PC-3 (cell line): ENCODE results near the gene CASP10. TPM values are rescaled to one million over a fixed set of nuclear protein-coding genes. Genes with fewer than 3 reads are reported as not detected.

ENCODE experiments used
- ATAC-seq: fragments of 200-7000 bp; cut with Tn5 transposase; 2 replicates; pipeline ENCODE4 v1.9.1; 2020; ENCODE audit warnings: mild to moderate bottlenecking, moderate library complexity
- BruUV-seq: library from RNA; stranded (reverse); fragments of 400-500 nt; replicated peaks from 2 replicates; lab custom pipeline; 2021; lab: Mats Ljungman, UMichigan
- CTCF ChIA-PET: fragments of 300-600 bp; sonication (Branson Sonifier 250); formaldehyde crosslinking; loops from one replicate; lab custom pipeline; 2022; ENCODE audit warnings: antibody characterized with exemption; lab: Charles Lee
- POLR2A ChIA-PET: fragments of 300-600 bp; sonication (Branson Sonifier 250); formaldehyde crosslinking; loops from one replicate; lab custom pipeline; 2022; ENCODE audit warnings: antibody characterized with exemption; ENCODE audit not compliant: unreplicated experiment; lab: Charles Lee
- DNase-seq: peaks from one replicate; pipeline ENCODE4 v3.0.0-alpha.2; 2015
- H2AFZ ChIP-seq: fragments of 300-600 bp; sonication (generic); 2 replicates; pipeline ENCODE4 v1.6.0; 2016; ENCODE audit warnings: antibody characterized with exemption, low read length
- H3F3A ChIP-seq: fragments of 300-600 bp; sonication (generic); one replicate; pipeline ENCODE4 v1.6.0; 2017; ENCODE audit warnings: antibody characterized with exemption, low read length, control low read depth, mild to moderate bottlenecking; ENCODE audit not compliant: unreplicated experiment
- H3K27ac ChIP-seq: fragments of 300-600 bp; sonication (generic); 2 replicates; pipeline ENCODE4 v1.5.1; 2016; ENCODE audit warnings: mild to moderate bottlenecking, low read length
- H3K27me3 ChIP-seq: fragments of 300-600 bp; sonication (generic); 2 replicates; pipeline ENCODE4 v1.6.1; 2016; ENCODE audit warnings: low read length, mixed read lengths
- H3K36me3 ChIP-seq: fragments of 300-600 bp; sonication (generic); 2 replicates; pipeline ENCODE4 v1.6.1; 2016; ENCODE audit warnings: low read depth, mixed run types, low read length, mixed read lengths
- H3K4me1 ChIP-seq: fragments of 300-600 bp; sonication (generic); 2 replicates; pipeline ENCODE4 v1.5.1; 2016; ENCODE audit warnings: low read length; ENCODE audit not compliant: insufficient read depth
- H3K4me2 ChIP-seq: fragments of 300-600 bp; sonication (generic); 2 replicates; pipeline ENCODE4 v1.6.0; 2016; ENCODE audit warnings: low read length
- H3K4me3 ChIP-seq: fragments of 300-600 bp; sonication (generic); 2 replicates; pipeline ENCODE4 v1.5.1; 2016; ENCODE audit warnings: mild to moderate bottlenecking, low read length, mixed read lengths
- H3K79me2 ChIP-seq: fragments of 300-600 bp; sonication (generic); 2 replicates; pipeline ENCODE4 v1.6.1; 2017; ENCODE audit warnings: low read length, mixed read lengths
- H3K9ac ChIP-seq: fragments of 300-600 bp; sonication (generic); 2 replicates; pipeline ENCODE4 v1.6.0; 2016; ENCODE audit warnings: mild to moderate bottlenecking, low read length
- H3K9me2 ChIP-seq: fragments of 300-600 bp; sonication (generic); replicated peaks from 2 replicates; pipeline ENCODE4 v1.6.1; 2016; ENCODE audit warnings: mixed run types, low read length, mixed read lengths
- H3K9me3 ChIP-seq: fragments of 300-600 bp; sonication (generic); 2 replicates; pipeline ENCODE4 v1.6.1; 2016; ENCODE audit warnings: low read length, mixed read lengths
- H4K20me1 ChIP-seq: fragments of 300-600 bp; sonication (generic); 2 replicates; pipeline ENCODE4 v1.6.1; 2016; ENCODE audit warnings: low read length, mixed read lengths
- EZH2 ChIP-seq: fragments of 300-600 bp; sonication (generic); IDR thresholded peaks from one replicate; pipeline ENCODE4 v1.6.1; 2017; ENCODE audit warnings: antibody characterized with exemption, mild to moderate bottlenecking, low read length; ENCODE audit not compliant: unreplicated experiment
- EZH2phosphoT487 ChIP-seq: fragments of 300-600 bp; sonication (generic); IDR thresholded peaks from 2 replicates; pipeline ENCODE4 v1.6.1; 2018; ENCODE audit warnings: mild to moderate bottlenecking, antibody characterized with exemption, low read length, borderline replicate concordance
- intact Hi-C: fragments of 100-400 bp; cut with micrococcal nuclease; formaldehyde crosslinking; loops from 2 replicates; pipeline ENCODE4 v1.9.0; 2023
- total RNA-seq: library from RNA; depleted of rRNA; stranded (reverse); fragments of >200 nt; gene quantifications from 2 replicates; pipeline ENCODE4 v1.2.3, GENCODE V29; 2014
- TF ChIP-seq, protein P1 (sequence below): fragments of 300-600 bp; sonication (generic); conservative IDR thresholded peaks from 2 replicates; pipeline ENCODE4 v1.5.1; 2017; ENCODE audit warnings: antibody characterized with exemption, low read depth, mild to moderate bottlenecking, low read length

Gene CASP10
- total RNA-seq, 1 experiment from 2014 or later, result 4.2 TPM

DNA sequence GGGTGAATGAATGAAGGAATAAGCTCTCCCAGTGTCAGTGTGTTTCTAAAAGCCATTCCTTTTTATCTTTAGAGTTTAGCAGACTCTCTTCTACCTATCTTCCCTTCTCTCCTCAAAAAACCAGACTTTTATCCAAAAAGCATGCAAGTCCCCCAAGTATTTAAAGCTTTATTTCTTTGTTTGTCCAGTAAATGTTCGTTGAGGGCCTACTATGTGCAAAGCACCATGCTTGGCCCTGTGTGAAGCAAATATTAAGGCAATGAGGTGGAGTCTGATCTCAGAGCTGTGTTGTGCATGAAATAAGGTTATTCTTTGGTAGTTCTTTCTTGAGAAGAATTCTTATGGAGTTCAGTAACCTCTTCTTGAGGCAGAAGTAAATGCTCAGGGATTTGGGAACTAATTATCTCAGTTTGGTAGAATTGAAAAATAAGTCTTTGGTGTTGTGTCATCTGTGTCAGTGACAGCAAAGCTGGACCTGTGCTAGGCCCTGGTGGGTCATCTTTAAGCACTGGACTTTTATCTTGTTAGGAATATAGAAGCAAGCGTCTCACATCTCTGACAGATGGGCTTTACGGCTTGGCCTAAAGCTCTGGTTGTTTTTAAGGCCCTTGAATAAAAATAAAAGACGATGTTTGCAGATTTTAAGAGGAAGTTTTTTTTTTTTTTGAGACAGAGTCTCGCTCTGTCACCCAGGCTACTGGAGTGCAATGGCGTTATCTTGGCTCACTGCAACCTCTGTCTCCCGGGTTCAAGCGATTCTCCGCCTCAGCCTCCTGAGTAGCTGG is 28.1 kb upstream of the CASP10 start:
- no peak for DNase-seq
- intact Hi-C loops, result loop anchor here (5.0 to 10.0 kb wide), 2 partner anchors 190 to 248 kb away; partner anchors contain the start of gene ORC2
- no peaks in the 10 kb centered on the region for H3K27me3 ChIP-seq
- no peak overlapping the region for H3K27ac ChIP-seq
- no peaks in the 10 kb centered on the region for H3K9me2 ChIP-seq
- no peak overlapping the region for H2AFZ ChIP-seq
- H3F3A ChIP-seq, result peaks cover 16% of the 10 kb centered on the region
- no peaks in the 10 kb centered on the region for H4K20me1 ChIP-seq
- no peak overlapping the region for H3K4me3 ChIP-seq
- H3K9me3 ChIP-seq, result no peaks in the 10 kb centered on the region
- peaks cover 37% of the 10 kb centered on the region for H3K4me1 ChIP-seq
- no peak for TF ChIP-seq EZH2phosphoT487
- no peak overlapping the region for H3K4me2 ChIP-seq
- H3K79me2 ChIP-seq, result peaks cover 12% of the 10 kb centered on the region
- POLR2A ChIA-PET, result no interaction called here
- peaks cover 7% of the 10 kb centered on the region for H3K36me3 ChIP-seq
- no peak for ATAC-seq
- CTCF ChIA-PET, result no interaction called here
- no TSS peak for BruUV-seq
- H3K9ac ChIP-seq, result no peak overlapping the region

DNA sequence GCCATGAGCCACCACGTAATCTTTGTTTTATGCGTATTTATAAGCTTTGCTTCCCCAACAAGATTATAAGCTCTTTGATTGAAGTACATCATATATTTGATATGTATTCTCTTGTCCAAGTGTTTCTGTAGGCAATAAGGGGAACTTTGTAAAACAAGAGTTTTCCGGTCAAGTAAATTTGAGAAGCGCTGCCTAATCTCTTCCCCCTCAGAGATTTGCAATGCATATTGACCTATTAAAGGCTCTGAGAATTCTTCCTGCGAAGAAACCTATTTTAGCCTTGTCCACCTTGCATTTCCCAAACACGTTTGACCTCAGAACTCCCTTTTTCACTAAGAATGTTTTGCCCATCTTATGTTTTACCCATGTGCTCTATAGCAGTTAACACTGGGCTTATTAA is 26.9 kb upstream of the CASP10 start:
- no peaks in the 10 kb centered on the region for H3K9me3 ChIP-seq
- no peaks in the 10 kb centered on the region for H3K9me2 ChIP-seq
- no peak overlapping the region for H3K4me2 ChIP-seq
- H3K4me1 ChIP-seq, result peaks cover 25% of the 10 kb centered on the region
- H3K9ac ChIP-seq, result no peak overlapping the region
- no peak for DNase-seq
- ChIA-PET CTCF (no interaction called here), POLR2A (no interaction called here)
- no peaks in the 10 kb centered on the region for H3K27me3 ChIP-seq
- ATAC-seq, result no peak
- peaks cover 12% of the 10 kb centered on the region for H3K36me3 ChIP-seq
- TF ChIP-seq EZH2 (no peak), EZH2phosphoT487 (no peak)
- TF ChIP-seq, protein P1, sequence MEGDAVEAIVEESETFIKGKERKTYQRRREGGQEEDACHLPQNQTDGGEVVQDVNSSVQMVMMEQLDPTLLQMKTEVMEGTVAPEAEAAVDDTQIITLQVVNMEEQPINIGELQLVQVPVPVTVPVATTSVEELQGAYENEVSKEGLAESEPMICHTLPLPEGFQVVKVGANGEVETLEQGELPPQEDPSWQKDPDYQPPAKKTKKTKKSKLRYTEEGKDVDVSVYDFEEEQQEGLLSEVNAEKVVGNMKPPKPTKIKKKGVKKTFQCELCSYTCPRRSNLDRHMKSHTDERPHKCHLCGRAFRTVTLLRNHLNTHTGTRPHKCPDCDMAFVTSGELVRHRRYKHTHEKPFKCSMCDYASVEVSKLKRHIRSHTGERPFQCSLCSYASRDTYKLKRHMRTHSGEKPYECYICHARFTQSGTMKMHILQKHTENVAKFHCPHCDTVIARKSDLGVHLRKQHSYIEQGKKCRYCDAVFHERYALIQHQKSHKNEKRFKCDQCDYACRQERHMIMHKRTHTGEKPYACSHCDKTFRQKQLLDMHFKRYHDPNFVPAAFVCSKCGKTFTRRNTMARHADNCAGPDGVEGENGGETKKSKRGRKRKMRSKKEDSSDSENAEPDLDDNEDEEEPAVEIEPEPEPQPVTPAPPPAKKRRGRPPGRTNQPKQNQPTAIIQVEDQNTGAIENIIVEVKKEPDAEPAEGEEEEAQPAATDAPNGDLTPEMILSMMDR, result no peak
- H4K20me1 ChIP-seq, result no peaks in the 10 kb centered on the region
- peaks cover 7% of the 10 kb centered on the region for H3F3A ChIP-seq
- H3K4me3 ChIP-seq, result no peak overlapping the region
- H3K79me2 ChIP-seq, result peaks cover 12% of the 10 kb centered on the region
- no peak overlapping the region for H2AFZ ChIP-seq
- no TSS peak for BruUV-seq
- intact Hi-C loops, result loop anchor here (5.0 to 10.0 kb wide), 2 partner anchors 191 to 249 kb away; partner anchors contain the start of gene ORC2
- no peak overlapping the region for H3K27ac ChIP-seq

DNA sequence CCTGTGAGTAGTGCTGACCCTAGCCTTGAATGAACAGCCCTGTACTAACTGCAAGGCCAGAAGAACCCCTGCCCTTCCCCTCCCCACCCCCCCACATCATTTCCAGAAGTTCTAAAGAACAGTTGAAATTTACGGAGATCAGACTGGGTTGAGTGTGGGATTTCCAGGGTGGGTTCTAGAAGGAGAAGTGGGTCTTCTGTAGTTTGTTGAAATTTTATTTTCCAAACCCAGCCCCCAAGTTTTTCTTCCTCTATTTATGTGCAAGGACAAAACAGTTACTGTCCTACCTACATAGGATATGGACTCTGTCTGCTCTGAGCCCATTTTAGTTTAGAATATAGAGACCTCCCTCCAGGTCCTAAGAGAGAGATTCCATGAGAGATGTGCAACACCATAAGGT is 26.3 kb upstream of the CASP10 start:
- CTCF ChIA-PET, result no interaction called here
- ATAC-seq (no peak), DNase-seq (no peak)
- Histone ChIP-seq H3K4me1 (peaks cover 19% of the 10 kb centered on the region), H3K27ac (peak overlapping the region; percentile 86), H3K79me2 (peaks cover 12% of the 10 kb centered on the region), H3K9me3 (no peaks in the 10 kb centered on the region), H3F3A (peaks cover under 1% of the 10 kb centered on the region), H3K36me3 (peaks cover 12% of the 10 kb centered on the region), H3K4me3 (no peak overlapping the region), H3K9ac (no peak overlapping the region), H4K20me1 (no peaks in the 10 kb centered on the region), H3K4me2 (no peak overlapping the region), H2AFZ (no peak overlapping the region), H3K27me3 (no peaks in the 10 kb centered on the region), H3K9me2 (no peaks in the 10 kb centered on the region)
- TF ChIP-seq EZH2, result no peak
- no peak for TF ChIP-seq EZH2phosphoT487
- TF ChIP-seq, protein P1, result no peak
- POLR2A ChIA-PET, result no interaction called here
- intact Hi-C loops, result loop anchor here (5.0 to 10.0 kb wide), 2 partner anchors 192 to 249 kb away; partner anchors contain the start of gene ORC2
- no TSS peak for BruUV-seq
